A549 (cell line): Measurements from ENCODE around the gene LIN37. TPM values are rescaled to one million over a fixed set of nuclear protein-coding genes. Genes with fewer than 3 reads are reported as not detected.

ENCODE experiments used
- CBX2 ChIP-seq: fragments of 200-600 bp; sonication (generic); IDR thresholded peaks from 2 replicates; pipeline ENCODE4 v1.6.1; 2016; ENCODE audit warnings: low read depth, mild to moderate bottlenecking, borderline replicate concordance
- CBX8 ChIP-seq: fragments of 200-600 bp; sonication (generic); IDR thresholded peaks from 2 replicates; pipeline ENCODE4 v1.6.1; 2016
- CEBPB ChIP-seq, 2 experiments: fragments of >200 bp in 1 of 2; sonication (Bioruptor Twin) in 1 of 2; formaldehyde crosslinking in 1 of 2; IDR thresholded peaks; 2 replicates each; pipeline ENCODE4 v1.6.1; 2012 to 2016
- CHD2 ChIP-seq: fragments of 150-350 bp; IDR thresholded peaks from 2 replicates; pipeline ENCODE4 v1.6.1; 2014; ENCODE audit warnings: low read length; ENCODE audit not compliant: partially characterized antibody
- EHF ChIP-seq: fragments of 250-450 bp; sonication (Bioruptor Pico); IDR thresholded peaks from 2 replicates; pipeline ENCODE4 v1.5.0; 2020; ENCODE audit warnings: mild to moderate bottlenecking
- FOSB ChIP-seq: fragments of 250-450 bp; sonication (Bioruptor Pico); IDR thresholded peaks from 2 replicates; pipeline ENCODE4 v1.5.0; 2020; ENCODE audit warnings: mild to moderate bottlenecking, moderate library complexity
- FOSL2 ChIP-seq, 2 experiments: fragments of 450-650 bp in 1 of 2; fragments of >200 bp in 1 of 2; sonication (Bioruptor Twin) in 1 of 2; formaldehyde crosslinking; IDR thresholded peaks; 2 replicates each; pipeline versions ENCODE4 v1.5.0 to v1.6.1; 2016 to 2020; ENCODE audit warnings: mild to moderate bottlenecking in 1 of 2, moderate library complexity in 1 of 2
- GATA3 ChIP-seq: IDR thresholded peaks from 2 replicates; pipeline ENCODE4 v1.6.1; 2012; ENCODE audit warnings: borderline replicate concordance
- HOXA7 ChIP-seq: fragments of 250-450 bp; sonication (Bioruptor Pico); IDR thresholded peaks from 2 replicates; pipeline ENCODE4 v1.5.0; 2020; ENCODE audit warnings: mild to moderate bottlenecking, moderate library complexity
- HOXB13 ChIP-seq: fragments of 250-450 bp; sonication (Bioruptor Pico); IDR thresholded peaks from 2 replicates; pipeline ENCODE4 v1.5.0; 2020; ENCODE audit warnings: low read depth, mild to moderate bottlenecking, moderate library complexity
- MYC ChIP-seq: IDR thresholded peaks from 2 replicates; pipeline ENCODE4 v1.6.1; 2012; ENCODE audit warnings: mild to moderate bottlenecking, inconsistent platforms, low read length, improper control_type of control experiment, borderline replicate concordance
- NPAS2 ChIP-seq: fragments of 250-450 bp; sonication (Bioruptor Pico); IDR thresholded peaks from 2 replicates; pipeline ENCODE4 v1.8.0; 2022; ENCODE audit warnings: mild to moderate bottlenecking, moderate library complexity, borderline replicate concordance
- NR3C1 ChIP-seq: fragments of >200 bp; sonication (Bioruptor Twin); formaldehyde crosslinking; IDR thresholded peaks from 3 replicates; pipeline ENCODE4 v1.6.1; 2017
- PHF8 ChIP-seq: fragments of 200-600 bp; sonication (generic); IDR thresholded peaks from 2 replicates; pipeline ENCODE4 v1.6.1; 2016; ENCODE audit warnings: low read depth, mild to moderate bottlenecking, antibody characterized with exemption, moderate library complexity, borderline replicate concordance
- RAD21 ChIP-seq, 2 experiments: fragments of >200 bp in 1 of 2; sonication (Bioruptor Twin) in 1 of 2; formaldehyde crosslinking in 1 of 2; IDR thresholded peaks in 1 of 2; conservative IDR thresholded peaks in 1 of 2; 2 replicates in 1 of 2; 3 replicates in 1 of 2; pipeline ENCODE4 v1.6.1; 2012 to 2018; ENCODE audit warnings: inconsistent platforms in 1 of 2
- RARB ChIP-seq: fragments of 250-450 bp; sonication (Bioruptor Pico); IDR thresholded peaks from 2 replicates; pipeline ENCODE4 v1.8.0; 2021; ENCODE audit warnings: mild to moderate bottlenecking, moderate library complexity
- RCOR1 ChIP-seq: fragments of 150-350 bp; IDR thresholded peaks from 2 replicates; pipeline ENCODE4 v1.6.1; 2014; ENCODE audit warnings: antibody characterized with exemption, low read length, low read depth
- SREBF2 ChIP-seq: fragments of 450-650 bp; IDR thresholded peaks from 2 replicates; pipeline ENCODE4 v1.6.1; 2014; ENCODE audit warnings: mild to moderate bottlenecking, moderate library complexity
- ZC3H11A ChIP-seq: fragments of 450-650 bp; IDR thresholded peaks from 2 replicates; pipeline ENCODE4 v1.6.1; 2014; ENCODE audit warnings: antibody characterized with exemption, mild to moderate bottlenecking
- ZSCAN20 ChIP-seq: fragments of 250-450 bp; sonication (Bioruptor Pico); IDR thresholded peaks from 2 replicates; pipeline ENCODE4 v1.8.0; 2022; ENCODE audit warnings: mild to moderate bottlenecking, moderate library complexity
- polyA plus RNA-seq, 4 experiments: library from polyadenylated mRNA; depleted of rRNA in 3 of 4; stranded (reverse); fragments of >200 nt; fragmentation: RNase III in 1 of 4; extraction: RNeasy Plus Mini Kit Qiagen cat#74134 plus additional on column Dnase treatment in 1 of 4; gene quantifications; 2 replicates in 3 of 4; 3 replicates in 1 of 4; pipeline ENCODE4 v1.2.3, GENCODE V29; 2011 to 2017
- TF ChIP-seq, protein P1 (sequence below): fragments of 250-450 bp; sonication (Bioruptor Pico); IDR thresholded peaks from 2 replicates; pipeline ENCODE4 v1.5.0; 2020; ENCODE audit warnings: low read depth, mild to moderate bottlenecking, moderate library complexity
- TF ChIP-seq, protein P2 (sequence below): fragments of 200-600 bp; sonication (generic); IDR thresholded peaks from 2 replicates; pipeline ENCODE4 v1.6.1; 2016; ENCODE audit warnings: antibody characterized with exemption, mild to moderate bottlenecking, moderate library complexity
- TF ChIP-seq, protein P3 (sequence below): fragments of 250-450 bp; sonication (Bioruptor Pico); IDR thresholded peaks from 2 replicates; pipeline ENCODE4 v1.5.0; 2021; ENCODE audit warnings: mild to moderate bottlenecking, moderate library complexity, borderline replicate concordance

Gene LIN37
- polyA plus RNA-seq, 2 of the 4 experiments (the other 2 are of a cell fraction), result 8.1 to 23.1 TPM

DNA sequence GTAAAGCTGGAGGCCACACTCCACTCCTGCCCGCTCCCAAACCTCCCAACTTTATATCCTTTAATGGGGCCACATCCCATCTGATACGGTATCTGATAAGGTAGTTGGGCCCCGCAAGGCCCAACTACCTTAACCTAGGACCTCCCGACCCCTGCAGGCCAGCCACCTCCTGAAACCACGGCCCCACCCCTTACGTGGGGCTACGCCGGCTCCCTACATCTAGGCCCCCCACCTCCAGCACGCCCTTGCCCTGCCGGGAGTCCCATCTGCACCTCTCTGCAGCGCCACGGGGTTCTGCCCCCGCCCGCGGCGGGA is 8.3 kb upstream of the LIN37 start (continued):
- TF ChIP-seq MYC (no peak), PHF8 (peak; percentile 19; the same call in 1 of the 2 replicates), RCOR1 (no peak), CEBPB (IDR thresholded peaks at IDR 0.05) (no peak), CHD2 (no peak), HOXA7 (no peak), ZSCAN20 (CRISPR knock-in tag) (no peak), SREBF2 (no peak), GATA3 (no peak), NPAS2 (CRISPR knock-in tag) (no peak), CBX2 (no peak), RAD21 (conservative IDR thresholded peaks at IDR 0.05 in 1 of 2, IDR thresholded peaks at IDR 0.05 in 1 of 2) (no peak), NR3C1 (no peak), HOXB13 (peak; percentile 30; the same call in 1 of the 2 replicates), FOSB (no peak), FOSL2 (IDR thresholded peaks at IDR 0.05) (no peak), FOSL2 (CRISPR knock-in tag; IDR thresholded peaks at IDR 0.05) (0 out of 2 replicates have a peak, but pooled peaks have one; percentile 15), CBX8 (no peak), EHF (CRISPR knock-in tag) (no peak), ZC3H11A (no peak), RARB (no peak)
- TF ChIP-seq, protein P1, sequence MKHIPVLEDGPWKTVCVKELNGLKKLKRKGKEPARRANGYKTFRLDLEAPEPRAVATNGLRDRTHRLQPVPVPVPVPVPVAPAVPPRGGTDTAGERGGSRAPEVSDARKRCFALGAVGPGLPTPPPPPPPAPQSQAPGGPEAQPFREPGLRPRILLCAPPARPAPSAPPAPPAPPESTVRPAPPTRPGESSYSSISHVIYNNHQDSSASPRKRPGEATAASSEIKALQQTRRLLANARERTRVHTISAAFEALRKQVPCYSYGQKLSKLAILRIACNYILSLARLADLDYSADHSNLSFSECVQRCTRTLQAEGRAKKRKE (CRISPR knock-in tag), result 0 out of 2 replicates have a peak, but pooled peaks have one; percentile 19
- TF ChIP-seq, protein P2, sequence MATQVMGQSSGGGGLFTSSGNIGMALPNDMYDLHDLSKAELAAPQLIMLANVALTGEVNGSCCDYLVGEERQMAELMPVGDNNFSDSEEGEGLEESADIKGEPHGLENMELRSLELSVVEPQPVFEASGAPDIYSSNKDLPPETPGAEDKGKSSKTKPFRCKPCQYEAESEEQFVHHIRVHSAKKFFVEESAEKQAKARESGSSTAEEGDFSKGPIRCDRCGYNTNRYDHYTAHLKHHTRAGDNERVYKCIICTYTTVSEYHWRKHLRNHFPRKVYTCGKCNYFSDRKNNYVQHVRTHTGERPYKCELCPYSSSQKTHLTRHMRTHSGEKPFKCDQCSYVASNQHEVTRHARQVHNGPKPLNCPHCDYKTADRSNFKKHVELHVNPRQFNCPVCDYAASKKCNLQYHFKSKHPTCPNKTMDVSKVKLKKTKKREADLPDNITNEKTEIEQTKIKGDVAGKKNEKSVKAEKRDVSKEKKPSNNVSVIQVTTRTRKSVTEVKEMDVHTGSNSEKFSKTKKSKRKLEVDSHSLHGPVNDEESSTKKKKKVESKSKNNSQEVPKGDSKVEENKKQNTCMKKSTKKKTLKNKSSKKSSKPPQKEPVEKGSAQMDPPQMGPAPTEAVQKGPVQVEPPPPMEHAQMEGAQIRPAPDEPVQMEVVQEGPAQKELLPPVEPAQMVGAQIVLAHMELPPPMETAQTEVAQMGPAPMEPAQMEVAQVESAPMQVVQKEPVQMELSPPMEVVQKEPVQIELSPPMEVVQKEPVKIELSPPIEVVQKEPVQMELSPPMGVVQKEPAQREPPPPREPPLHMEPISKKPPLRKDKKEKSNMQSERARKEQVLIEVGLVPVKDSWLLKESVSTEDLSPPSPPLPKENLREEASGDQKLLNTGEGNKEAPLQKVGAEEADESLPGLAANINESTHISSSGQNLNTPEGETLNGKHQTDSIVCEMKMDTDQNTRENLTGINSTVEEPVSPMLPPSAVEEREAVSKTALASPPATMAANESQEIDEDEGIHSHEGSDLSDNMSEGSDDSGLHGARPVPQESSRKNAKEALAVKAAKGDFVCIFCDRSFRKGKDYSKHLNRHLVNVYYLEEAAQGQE, result no peak
- TF ChIP-seq, protein P3, sequence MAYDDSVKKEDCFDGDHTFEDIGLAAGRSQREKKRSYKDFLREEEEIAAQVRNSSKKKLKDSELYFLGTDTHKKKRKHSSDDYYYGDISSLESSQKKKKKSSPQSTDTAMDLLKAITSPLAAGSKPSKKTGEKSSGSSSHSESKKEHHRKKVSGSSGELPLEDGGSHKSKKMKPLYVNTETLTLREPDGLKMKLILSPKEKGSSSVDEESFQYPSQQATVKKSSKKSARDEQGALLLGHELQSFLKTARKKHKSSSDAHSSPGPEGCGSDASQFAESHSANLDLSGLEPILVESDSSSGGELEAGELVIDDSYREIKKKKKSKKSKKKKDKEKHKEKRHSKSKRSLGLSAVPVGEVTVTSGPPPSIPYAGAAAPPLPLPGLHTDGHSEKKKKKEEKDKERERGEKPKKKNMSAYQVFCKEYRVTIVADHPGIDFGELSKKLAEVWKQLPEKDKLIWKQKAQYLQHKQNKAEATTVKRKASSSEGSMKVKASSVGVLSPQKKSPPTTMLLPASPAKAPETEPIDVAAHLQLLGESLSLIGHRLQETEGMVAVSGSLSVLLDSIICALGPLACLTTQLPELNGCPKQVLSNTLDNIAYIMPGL (CRISPR knock-in tag), result no peak
